ENCODE measurements around the gene KIF3C.
"Not testable (repeated sequence)": the region's sequence is repeated elsewhere in the genome, so short reads cannot be mapped to it uniquely, and the experiment has no call there.

The KIF3C gene

GRCh38 chr2:25982273-25982967 is at the start of gene KIF3C:
Gene KIF3C (minus strand): TSS chr2:25982497. CDS start chr2:25981917, 580 bp downstream.
- DNase-seq, result peak; percentile 38 to 94 (median 80)

DNA sequence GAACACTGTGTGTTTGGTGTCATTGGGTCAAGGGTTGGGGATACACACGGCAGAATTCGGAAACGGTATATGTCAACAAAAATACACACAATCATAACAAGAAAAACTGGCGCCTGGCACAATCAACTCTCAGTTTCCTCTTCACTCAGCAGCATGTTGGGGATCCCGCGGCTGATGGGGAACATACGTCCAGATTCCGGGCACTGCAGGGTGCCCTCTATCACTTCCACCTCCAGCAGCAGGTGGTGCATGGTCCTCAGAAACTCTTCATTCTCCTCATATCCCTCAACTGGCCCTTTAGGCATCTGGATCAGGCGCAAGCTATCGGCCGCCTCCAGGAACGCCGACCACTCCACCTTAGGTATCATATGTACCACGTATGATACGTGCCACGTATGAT is 45.8 kb upstream of the KIF3C start:
- not testable (repeated sequence) for DNase-seq

DNA sequence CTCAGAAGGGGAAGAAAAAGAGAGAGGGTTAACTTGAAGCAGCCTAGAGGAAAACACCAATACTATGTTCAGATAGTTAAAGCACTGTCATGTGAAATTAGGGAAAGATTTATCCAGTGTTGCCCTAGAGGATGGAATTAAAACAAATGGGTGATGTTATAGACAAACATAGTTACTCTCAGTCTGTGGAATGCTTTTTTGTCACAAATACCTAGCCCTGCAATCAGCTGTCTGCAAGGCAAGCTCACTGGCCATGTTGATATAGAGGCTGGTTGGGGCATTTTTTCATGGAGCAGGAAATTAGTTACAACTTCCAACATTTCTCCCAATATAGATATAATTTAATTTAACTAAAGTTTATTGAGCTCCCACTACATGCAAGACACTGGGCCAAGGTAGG is 43.2 kb upstream of the KIF3C start:
- DNase-seq, result no peak

DNA sequence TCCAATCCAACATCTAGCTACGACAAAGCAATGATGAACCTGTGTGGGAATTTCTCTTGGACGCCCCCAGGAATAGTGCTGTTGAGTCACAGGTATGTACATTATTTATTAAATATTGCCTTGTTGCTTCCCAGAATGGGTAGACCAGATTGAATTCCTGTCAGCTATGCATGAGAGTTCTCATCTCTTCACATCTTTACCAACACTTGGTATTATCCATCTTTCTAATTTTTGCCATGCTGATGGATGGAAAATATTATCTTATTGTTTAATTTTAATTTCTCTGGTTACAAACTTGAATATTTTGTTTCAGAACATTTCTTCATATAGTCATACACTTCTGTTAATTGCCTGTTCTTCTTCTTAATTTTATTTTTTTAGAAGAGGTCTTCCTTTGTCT is 42.0 kb upstream of the KIF3C start:
- no peak for DNase-seq

- DNase-seq, result no peak
These were observed 37.9 kb upstream of the KIF3C start for GRCh38 chr2:26020231-26020640.

DNA sequence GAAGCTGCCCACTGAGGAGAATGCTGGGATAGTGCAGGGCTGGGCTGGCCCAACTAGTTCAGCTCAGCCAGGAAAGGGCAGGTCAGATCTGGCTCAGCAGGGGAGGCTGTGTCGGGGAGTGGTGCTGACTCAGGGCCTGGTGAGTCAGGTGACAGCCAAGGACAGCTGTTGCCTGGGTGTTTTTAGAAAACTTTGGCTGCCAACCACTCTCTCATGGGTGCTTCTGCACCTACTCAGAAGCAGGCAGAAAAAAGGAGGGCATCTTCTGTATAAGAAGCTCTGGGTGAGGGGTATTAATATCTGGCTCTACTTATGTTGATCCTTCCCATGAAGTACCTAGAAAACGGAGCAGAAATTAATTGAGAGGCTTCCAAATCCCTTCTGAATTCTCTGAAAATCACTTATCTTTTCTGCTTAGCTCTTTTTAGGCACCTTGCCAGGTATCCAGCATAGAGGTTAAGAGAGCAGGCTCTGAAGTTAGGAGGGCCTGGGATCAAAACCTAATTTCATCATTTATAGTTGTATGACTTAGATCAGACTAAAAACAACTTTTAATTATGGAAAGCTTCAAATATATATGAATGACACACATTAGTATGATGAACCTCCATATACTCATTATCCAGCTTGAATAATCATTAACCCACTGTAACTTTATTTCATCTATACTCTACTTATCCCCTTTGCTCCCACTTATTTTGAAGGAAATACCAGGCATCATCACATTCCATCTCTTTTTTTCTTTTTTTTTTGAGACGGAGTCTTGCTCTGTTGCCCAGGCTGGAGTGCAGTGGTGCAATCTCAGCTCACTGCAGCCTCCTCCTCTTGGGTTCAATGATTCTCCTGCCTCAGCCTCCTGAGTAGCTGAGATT is 36.1 kb upstream of the KIF3C start:
- peak in 11 of 56 donors; percentile 2 to 46 (median 16) for DNase-seq

- no peak for DNase-seq
These were observed 35.3 kb upstream of the KIF3C start for GRCh38 chr2:26017464-26018183.

DNA sequence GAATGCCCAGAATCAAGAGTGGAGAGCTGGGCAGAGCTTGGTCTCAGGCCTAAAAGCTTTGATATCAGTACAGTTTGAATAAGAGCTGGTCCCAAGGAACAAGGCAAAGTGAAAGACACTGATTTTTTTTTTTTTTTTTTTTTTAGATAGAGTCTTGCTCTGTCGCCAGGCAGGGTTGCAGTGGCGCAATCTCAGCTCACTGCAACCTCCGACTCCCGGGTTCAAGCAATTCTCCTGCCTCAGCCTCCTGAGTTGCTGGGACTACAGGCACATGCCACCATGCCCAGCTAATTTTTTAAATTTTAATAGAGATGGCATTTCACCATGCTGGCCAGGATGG is 34.4 kb upstream of the KIF3C start:
- not testable (repeated sequence) for DNase-seq

DNA sequence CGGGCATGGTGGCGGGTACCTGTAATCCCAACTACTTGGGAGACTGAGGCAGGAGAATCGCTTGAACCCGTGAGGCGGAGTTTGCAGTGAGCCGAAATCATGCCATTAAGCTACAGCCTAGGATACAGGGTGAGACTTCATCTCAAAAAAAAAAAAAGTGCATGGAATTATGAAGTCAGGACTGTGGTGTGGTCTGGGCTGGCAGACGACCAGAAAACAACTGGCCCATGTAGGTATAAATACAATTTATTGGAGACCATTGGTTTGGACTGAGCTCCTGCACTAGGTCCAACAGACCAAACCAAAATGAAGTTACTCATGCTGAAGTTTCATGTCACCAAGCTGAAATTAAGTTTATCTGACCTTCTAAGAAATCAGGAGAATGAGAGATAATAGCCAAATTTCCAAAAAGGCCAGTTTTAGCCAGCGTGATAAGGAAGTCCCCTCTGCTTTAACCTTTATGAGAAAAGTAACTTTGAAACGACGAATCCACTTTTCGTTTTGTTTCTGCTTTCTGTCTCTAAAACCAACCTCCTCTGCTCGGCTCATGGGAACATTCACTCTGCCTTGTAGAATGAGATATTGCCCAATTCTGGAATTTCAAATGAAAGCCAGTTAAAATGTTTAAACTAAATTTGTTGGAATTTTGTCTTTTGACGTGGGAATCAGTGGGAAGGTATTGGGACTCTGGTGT is 33.9 kb upstream of the KIF3C start:
- DNase-seq, result no peak

DNA sequence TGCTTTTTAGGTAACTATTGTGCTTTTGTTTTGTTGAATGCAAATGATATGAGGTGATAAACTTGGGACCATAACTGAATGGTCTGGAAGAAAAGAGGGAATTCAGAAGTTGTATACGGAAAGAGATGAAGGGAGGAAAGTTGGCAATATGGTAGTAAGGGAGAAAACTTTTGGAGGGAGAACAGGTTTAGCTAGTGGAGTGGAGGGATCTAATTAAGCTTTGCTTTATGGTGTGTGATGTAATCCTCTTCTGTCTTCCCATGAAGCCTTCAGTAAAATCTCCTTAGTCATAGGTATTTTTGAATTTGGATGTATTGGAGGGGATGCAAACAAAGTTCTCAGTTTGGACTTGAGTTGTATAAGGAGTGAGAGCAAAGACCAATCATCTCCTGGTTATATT is 31.4 kb upstream of the KIF3C start:
- no peak for DNase-seq

- peak in 6 of 56 donors; percentile 10 to 72 (median 28) for DNase-seq
These were observed 29.9 kb upstream of the KIF3C start for GRCh38 chr2:26011990-26012856.

GRCh38 chr2:26011609-26011989 is 29.3 kb upstream of the KIF3C start:
- no peak for DNase-seq

DNA sequence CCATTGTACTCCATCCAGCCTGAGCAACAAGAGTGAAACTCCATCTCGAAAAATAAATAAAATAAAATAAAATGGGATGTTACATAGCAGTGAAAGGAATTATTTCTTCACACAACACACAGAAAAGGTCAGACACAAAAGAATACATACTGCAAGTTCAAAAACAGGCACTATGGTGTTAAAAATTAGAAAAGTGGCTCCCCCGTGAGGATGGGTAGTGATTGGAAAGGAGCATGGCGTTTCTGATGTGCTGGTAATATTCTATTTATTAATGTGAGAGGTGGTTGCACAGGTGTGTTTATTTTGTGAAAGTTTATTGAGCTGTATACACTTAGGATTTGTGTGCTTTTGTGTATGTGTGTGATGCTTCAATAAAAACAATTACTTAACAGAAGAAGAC is 28.6 kb upstream of the KIF3C start:
- no peak for DNase-seq

GRCh38 chr2:26009567-26009963 is 27.3 kb upstream of the KIF3C start:
- no peak for DNase-seq

- peak in 23 of 56 donors; percentile 10 to 54 (median 34) for DNase-seq
These were observed 26.7 kb upstream of the KIF3C start for GRCh38 chr2:26008851-26009566.

DNA sequence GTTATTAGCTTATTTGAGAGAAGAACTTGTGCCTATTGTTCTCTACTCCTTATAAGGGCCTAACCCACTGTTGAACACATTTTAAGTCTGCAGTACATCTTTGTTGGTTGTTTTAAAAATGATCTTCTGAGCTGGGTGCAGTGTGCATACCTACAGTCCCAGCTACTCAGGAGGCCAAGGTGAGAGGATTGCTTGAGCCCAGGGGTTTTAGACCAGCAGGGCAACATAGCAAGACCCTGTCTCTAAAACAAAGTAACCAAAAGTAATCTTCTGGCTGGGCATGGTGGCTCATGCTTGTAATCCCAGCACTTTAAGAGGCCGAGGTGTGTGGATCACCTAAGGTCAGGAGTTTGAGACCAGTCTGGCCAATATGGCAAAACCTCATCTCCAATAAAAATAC is 25.8 kb upstream of the KIF3C start:
- DNase-seq, result no peak

GRCh38 chr2:26002632-26003310 is 20.5 kb upstream of the KIF3C start:
- peak in 10 of 56 donors; percentile 8 to 32 (median 24) for DNase-seq

DNA sequence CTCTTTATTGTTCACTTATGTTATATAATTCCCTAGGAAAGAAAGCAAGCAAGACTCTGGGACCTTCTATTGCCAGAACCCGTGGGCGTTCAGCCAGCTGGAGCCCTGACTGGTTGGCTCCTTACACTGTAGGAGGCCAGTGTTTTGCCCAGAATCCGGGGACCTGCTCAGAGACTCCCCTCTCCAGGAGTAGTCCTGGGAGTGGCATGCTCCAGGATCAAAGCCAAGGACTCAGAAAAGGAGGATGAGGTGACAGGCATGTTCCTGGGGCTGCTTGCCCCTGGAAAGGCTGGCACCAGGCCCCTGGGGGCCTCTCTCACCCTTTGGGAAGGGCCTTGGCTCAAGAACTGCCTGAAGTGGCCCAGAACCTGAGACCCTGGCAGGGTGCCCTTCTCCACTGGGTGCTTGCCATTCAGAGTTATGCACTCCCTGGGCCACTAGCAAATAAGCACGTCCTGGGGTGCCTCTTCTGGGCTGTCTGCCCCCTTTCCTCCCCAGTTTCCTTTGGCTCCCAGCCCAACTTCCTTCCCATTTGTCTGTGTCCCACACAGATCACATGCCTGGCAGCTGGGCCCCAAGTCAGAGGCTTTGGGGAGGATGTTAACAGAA is 19.6 kb upstream of the KIF3C start:
- DNase-seq, result peak in 53 of 56 donors; percentile 29 to 91 (median 78)
